GM19328 (cell line): ENCODE measurements around the gene CUL1.

Experiments used
- ATAC-seq: cut with Tn5 transposase; IDR thresholded peaks from one replicate; pipeline ENCODE4 v1.9.1; 2021; ENCODE audit warnings: mild to moderate bottlenecking, moderate library complexity; ENCODE audit not compliant: unreplicated experiment

Gene CUL1

DNA sequence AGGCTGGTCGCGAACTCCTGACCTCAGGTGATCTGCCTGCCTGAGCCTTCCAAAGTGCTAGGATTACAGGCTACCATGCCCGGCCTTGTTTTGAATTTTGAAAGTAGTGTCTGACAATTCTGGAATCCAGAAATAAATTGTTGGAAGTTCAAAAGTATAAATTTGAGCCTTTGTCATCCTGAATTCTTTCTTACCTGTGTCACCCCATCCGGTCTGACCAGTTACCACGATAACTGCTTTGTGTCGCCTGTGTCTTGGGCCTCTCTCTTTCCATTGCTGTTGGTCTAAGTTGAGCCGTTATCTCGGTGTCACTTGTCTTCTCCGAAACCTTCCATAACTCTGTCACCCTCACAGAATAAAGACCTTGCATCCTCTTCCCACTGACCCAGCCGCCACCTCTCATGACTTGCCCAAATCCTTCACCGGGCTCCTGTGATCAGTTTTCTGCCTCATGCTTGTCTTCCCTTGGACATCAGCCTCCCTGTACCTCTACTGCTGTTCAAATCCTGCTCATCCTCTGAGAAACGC is 18.6 kb downstream of the CUL1 start:
- ATAC-seq = no peak

DNA sequence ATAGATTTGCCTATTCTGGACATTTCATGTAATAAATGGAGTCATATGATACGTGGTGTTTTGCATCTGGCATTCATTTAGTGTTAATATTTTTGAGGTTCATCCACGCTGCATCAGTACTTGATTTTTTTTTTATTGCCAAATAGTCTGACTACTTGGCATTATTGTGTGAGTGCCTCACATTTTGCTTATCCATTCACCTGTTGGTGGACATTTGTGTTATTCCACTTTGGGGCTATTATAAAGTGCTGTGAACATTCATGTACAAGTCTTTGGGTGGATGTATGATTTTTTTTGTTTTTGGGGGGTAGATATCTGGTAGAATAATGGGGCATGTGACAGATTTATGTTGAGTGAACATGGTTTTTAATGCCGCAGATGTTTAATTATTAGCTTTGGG is 19.7 kb downstream of the CUL1 start:
- no peak for ATAC-seq

GRCh38 chr7:148719753-148720152 is 21.1 kb downstream of the CUL1 start:
- no peak for ATAC-seq

DNA sequence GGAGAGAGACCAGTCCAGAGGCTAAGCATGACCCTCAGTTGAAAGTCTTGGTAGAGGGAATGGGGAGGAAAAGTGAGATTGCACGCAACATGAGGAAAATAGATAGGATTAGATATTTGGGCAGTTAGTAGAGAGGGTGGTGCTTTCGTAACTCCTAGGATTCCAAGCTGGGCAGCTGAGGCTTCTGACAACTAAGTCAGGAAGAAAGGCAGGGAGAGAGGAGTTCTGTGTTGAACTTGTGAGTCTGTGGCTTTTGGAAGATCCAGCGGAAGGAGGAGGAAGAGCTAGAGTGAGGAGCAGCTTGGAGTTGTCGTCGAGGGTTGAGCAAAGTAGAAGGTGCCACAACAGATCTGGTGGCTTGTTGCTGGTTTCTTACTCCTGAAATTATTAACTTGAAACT is 21.8 kb downstream of the CUL1 start:
- no peak for ATAC-seq

GRCh38 chr7:148721390-148721789 is 22.7 kb downstream of the CUL1 start:
- no peak for ATAC-seq

- no peak for ATAC-seq
Measured at GRCh38 chr7:148722340-148723165, 23.9 kb downstream of the CUL1 start.

GRCh38 chr7:148723166-148723559 is 24.5 kb downstream of the CUL1 start:
- ATAC-seq = no peak

DNA sequence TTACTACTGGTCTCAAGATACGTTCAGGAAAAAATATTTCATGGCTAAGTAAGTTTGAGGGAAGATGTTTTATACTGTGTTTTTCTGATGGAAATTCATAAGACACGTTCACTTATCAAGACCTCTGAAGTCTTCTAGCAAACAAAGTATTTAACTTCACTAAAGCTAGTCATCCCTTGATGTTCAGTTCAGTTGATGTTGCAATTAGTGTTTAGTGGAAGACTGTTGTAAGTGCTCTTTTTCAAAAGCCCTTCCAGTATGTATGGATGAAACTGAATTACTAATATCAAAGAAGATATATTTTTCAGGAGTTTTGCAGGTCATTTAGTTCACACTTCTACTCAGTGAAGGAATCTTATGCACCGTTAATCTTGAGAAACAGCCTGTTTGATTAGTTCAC is 25.1 kb downstream of the CUL1 start:
- no peak for ATAC-seq

- ATAC-seq = no peak
Measured at GRCh38 chr7:148726385-148726784, 27.7 kb downstream of the CUL1 start.

DNA sequence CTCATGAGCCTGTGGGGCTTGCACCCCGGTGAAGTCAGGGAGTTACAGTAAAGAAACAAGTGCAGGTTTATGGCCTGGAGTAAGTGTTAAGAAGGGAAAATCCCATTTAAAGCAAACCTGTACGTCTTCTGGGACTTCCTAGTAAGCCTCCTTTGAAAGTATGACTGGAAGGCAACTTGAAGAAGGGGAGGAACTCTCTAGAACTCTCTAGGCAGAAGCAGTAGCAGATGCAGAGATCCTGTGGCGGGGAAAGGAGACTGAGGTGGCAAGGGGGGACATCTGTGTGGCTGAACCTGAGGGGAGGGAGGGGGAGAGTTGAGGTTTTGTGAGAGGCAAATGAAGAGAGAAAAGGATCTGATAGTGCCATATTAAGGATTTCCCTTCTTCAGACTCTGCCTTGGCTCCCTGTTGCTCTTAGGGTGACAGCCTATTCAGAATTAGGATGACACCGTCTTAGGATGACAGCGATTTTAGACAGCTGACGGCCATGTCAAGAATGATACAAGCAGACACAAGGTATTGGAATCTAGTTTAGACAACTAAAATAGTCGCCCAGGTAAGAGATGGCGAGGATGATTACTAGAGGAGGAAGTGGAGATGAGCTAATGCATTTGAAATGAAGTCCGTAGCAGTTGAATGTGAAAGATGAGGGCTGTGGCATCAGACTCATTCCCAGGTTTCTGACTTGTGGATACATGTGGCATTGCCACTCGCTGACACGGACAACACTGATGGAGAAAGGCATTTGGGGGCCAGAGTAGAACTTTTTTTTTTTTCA is 29.0 kb downstream of the CUL1 start:
- no peak for ATAC-seq

DNA sequence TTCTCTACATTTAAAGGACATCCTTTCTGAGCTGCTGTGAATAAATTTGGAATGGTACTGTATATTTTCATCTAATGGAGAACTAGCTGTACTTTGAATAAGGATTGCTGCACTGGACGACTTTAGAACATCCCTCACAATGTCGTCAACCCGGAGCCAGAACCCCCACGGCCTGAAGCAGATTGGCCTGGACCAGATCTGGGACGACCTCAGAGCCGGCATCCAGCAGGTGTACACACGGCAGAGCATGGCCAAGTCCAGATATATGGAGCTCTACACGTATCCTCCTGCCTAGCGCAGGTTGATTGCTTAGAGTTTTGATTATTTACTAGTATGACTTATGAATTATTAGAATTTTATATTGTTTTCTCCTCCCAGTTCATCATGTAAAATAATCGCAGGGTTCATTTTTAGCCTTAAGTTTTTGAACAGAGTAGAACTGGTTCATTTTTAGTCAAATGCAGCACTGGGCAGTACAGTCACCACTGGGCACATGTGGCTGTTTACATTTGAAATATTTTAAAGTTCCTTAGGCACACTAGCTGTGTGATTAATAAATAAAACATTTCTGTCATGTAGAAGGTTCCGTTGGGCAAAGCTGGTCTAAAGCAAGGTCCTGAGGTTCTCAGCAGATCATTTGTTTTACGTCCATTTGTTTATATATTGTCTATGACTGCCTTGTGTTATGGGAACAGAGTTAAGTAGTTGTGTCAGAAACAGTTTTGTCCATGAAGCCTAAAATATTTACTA is 31.5 kb downstream of the CUL1 start:
- ATAC-seq = no peak

DNA sequence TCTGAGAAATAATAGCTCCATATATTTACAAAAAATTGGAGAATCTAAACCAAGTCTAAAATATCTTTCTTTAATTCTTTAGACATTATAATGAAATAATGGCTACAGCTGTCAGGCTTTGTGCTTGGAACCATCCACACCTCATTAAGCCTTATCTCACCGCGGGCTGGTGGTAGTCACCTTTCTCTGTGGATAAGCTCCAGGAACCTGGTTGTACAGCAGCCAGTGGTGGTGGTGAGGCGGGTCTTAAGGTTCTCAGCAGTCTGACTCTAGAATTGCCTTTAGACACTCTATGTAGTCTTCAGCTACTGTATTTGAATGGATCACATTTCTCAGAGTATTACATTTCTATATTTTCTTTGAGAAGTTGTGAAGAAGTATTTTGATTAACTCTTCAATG is 34.2 kb downstream of the CUL1 start:
- no peak for ATAC-seq

GRCh38 chr7:148733496-148733895 is 34.8 kb downstream of the CUL1 start:
- no peak for ATAC-seq

DNA sequence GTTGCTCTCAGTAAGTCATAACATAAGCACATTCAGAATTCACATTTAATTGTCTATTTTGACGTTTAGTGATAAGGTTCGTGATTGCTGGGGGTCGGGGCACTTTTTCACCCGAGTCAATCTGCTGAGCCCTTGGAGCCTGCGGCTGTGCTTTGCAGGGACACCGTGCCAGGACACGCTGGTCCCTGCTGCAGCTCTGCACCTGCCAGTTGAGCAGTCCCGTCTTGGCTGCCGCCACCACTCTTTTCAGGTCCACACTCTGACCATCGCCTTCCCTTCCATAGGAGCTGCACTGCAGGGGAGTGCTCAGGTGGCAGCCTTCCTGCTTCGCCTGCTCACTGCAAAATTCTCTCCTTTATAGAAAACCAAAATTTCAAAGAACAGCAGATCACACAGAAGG is 36.4 kb downstream of the CUL1 start:
- no peak for ATAC-seq

- ATAC-seq = no peak
Measured at GRCh38 chr7:148735967-148736366, 37.3 kb downstream of the CUL1 start.

DNA sequence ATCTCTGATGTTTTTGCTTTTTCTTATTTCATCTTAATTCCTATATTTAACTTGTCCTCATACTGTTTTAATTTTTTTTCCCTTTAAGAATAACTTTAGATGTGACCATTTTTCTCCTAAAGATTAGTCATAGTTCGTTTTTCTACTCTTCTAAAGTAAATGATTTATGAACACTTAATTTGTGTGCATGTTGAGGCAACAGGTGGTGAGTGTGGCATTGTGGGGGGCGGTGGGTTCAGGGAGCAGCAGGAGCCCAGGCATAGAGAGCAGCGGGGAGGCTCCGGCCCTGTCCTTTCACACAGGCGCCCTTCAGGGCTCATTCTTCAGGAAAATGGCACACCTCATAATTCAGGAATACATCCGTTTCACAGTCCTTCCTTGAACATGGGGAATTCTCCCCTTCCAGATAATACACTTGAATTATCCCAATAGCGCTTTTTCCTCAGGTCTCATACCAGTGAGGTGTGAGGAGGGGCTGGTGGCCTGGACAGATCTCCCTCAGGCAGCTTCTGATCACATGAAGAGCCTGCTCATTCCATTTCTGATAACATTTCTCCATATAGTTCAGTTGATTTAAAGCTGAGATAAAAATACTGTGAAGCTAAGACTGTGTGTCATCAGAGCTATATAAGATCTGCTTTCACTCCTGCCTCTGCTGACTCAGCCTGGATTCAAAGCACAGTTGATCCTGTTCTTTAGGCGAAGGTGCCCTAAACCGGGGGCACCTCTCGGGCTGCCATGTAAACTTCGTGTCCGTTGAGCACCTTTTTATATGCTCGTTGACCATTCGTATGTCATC is 40.2 kb downstream of the CUL1 start:
- no peak for ATAC-seq

DNA sequence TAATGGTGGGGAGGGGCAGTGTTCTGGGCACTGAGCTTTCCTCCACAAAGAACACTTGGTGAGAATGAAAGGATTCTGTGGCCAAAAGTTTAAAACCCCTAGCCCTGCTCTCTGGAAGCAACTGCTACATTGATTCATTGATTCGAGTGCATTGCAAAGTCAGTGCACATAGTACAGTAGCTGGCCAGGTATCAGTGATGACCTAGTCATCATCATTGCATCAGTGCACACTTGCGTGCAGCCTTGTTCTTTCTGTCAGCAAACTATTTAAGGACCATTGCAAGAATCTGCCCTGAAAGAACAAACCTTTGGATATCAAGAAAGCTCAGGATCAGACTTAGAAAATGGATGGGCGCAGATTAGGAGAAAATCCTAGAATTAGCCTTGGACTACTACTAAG is 47.4 kb downstream of the CUL1 start:
- no peak for ATAC-seq

DNA sequence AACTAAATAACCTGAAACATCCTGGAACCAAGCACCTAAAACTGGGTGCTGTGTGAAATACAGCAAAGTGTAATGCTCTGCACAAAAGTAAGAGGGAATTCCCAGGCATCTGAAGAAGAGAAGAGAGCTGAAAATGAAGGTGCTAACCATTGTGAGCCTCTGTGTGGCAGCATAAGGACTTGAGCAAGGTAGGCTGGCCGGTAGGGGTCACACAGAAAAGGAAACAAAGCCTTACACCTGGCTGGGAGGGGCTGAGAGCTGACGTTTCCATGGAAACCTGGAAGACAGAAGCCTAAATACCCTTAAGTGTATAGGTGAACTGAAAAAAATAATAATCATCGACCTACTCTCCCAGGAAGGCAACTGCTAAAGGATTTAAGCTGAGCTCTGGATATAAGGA is 48.6 kb downstream of the CUL1 start:
- ATAC-seq = no peak

DNA sequence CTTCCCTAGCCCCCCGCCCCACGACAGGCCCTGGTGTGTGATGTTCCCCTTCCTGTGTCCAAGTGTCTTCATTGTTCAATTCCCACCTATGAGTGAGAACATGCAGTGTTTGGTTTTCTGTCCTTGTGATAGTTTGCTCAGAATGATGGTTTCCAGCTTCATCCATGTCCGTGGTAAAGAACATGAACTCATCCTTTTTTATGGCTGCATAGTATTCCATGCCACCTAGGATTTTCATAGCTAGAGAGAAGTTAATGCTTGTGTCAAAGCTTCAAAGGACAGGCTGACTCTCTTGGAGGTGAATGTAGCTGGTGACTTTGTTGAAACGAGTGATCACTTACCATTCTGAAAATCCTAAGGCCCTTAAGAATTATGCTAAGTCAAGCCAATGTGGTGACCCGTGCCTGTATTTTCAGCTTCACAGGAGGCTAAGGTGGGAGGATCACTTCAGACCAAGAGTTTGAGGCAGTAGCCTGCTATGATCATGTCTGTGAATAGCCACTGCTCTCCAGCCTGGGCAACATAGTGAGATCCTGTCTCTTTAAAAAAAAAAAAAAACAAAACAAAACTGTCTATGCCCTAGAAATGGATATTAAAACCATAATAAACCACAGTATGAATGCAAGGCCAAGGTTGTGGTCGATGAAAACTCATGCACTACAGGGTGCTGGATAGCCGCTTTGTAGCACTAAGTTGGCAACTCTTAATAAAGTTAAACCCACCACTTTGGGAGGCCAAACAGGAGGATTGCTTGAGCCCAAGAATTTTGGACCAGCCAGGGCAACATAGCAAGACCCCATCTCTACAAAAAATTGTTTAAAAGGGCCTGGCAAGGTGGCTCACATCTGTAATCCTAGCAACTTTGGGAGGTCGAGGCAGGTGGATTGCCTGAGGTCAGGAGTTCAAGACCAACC is 52.0 kb downstream of the CUL1 start:
- ATAC-seq = no peak

DNA sequence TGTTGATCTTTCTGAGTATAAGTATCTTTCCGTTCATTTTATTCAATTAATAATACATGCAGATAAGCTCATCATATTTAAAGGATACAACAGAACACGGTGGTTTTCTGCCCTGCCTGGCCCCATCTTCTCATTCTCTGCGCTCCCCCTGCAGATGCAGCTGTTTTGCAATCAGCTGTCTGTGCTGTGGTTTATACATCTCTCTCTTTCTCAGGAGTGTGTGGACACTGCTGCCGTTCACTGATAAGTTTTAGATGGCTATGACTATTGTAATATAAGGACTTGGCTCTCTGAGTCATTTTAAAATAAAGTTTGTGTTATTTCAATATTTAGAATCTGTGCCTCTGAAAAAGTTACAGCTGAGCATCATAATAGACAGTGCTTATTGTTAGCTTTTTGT is 54.5 kb downstream of the CUL1 start:
- no peak for ATAC-seq
